Upper lobe of left lung (tissue), 4 donors: ENCODE data around the gene CDK11B.

Experiments
- POLR2A ChIP-seq, 4 donors: fragments of 450-650 bp; IDR thresholded peaks; one replicate each; pipeline ENCODE4 v1.5.1; 2016 to 2017; ENCODE audit warnings: antibody characterized with exemption in 4 of 4, mild to moderate bottlenecking in 2 of 4
- TF ChIP-seq, protein P1 (sequence below), 6 experiments: fragments of 450-650 bp in 4 of 6; fragments of 200-600 bp in 2 of 6; sonication (generic) in 2 of 6; IDR thresholded peaks; one replicate each; pipeline ENCODE4 v1.5.1; 2016 to 2019; ENCODE audit warnings: antibody characterized with exemption in 6 of 6

DNA sequence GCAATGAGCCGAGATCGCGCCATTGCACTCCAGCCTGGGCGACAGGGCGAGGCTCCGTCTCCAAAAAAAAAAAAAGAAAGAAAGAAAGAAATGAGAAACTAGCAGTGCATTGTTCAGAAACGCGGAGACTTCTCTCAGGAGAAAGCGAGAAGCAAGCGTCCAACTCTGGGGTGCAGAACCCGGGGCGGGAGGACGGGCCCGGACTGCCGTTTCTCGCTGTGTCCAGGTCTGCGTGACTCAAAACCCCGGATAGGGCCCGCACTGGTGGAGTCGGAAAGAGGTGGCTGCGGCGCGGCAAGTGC, 43.9 kb downstream of the CDK11B start:
- no peak for TF ChIP-seq POLR2A (IDR thresholded peaks at IDR 0.05)
- TF ChIP-seq, protein P1, sequence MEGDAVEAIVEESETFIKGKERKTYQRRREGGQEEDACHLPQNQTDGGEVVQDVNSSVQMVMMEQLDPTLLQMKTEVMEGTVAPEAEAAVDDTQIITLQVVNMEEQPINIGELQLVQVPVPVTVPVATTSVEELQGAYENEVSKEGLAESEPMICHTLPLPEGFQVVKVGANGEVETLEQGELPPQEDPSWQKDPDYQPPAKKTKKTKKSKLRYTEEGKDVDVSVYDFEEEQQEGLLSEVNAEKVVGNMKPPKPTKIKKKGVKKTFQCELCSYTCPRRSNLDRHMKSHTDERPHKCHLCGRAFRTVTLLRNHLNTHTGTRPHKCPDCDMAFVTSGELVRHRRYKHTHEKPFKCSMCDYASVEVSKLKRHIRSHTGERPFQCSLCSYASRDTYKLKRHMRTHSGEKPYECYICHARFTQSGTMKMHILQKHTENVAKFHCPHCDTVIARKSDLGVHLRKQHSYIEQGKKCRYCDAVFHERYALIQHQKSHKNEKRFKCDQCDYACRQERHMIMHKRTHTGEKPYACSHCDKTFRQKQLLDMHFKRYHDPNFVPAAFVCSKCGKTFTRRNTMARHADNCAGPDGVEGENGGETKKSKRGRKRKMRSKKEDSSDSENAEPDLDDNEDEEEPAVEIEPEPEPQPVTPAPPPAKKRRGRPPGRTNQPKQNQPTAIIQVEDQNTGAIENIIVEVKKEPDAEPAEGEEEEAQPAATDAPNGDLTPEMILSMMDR (IDR thresholded peaks at IDR 0.05), result no peak
